ENCODE data around the gene LILRB2. TPM values are rescaled to one million over a fixed set of nuclear protein-coding genes. Genes with fewer than 3 reads are reported as not detected.
"Not testable (repeated sequence)": the region's sequence is repeated elsewhere in the genome, so short reads cannot be mapped to it uniquely, and the experiment has no call there.

Gene LILRB2
- total RNA-seq, 6 experiments from 2014 or later: not detected

GRCh38 chr19:54287456-54287855 is 6.5 kb upstream of the LILRB2 start:
- no peaks in the 10 kb centered on the region for H3K36me3 Mint-ChIP-seq (ENCODE audit: low read depth)
- no peaks in the 10 kb centered on the region for H3K9me3 Mint-ChIP-seq
- H3K27me3 Mint-ChIP-seq (ENCODE audit: insufficient read depth): peaks cover 20% of the 10 kb centered on the region
- DNase-seq: peak; percentile 61
- peak overlapping the region; percentile 20 for H3K27ac Mint-ChIP-seq
- TF ChIP-seq CTCF (IDR thresholded peaks at IDR 0.05): no peak
- H3K4me1 Mint-ChIP-seq (ENCODE audit: low read depth): peaks cover 41% of the 10 kb centered on the region
- H3K4me3 Mint-ChIP-seq: peak overlapping the region; percentile 61

- H3K9me3 Mint-ChIP-seq; H3K36me3 Mint-ChIP-seq (ENCODE audit: low read depth); H3K27ac Mint-ChIP-seq; DNase-seq; H3K4me3 Mint-ChIP-seq: not testable (repeated sequence)
- peaks cover 23% of the 10 kb centered on the region for H3K27me3 Mint-ChIP-seq (ENCODE audit: insufficient read depth)
- H3K4me1 Mint-ChIP-seq (ENCODE audit: low read depth): peaks cover 41% of the 10 kb centered on the region
These were observed 5.4 kb upstream of the LILRB2 start for GRCh38 chr19:54286283-54286682.

- not testable (repeated sequence) for H3K36me3 Mint-ChIP-seq (ENCODE audit: low read depth); H3K9me3 Mint-ChIP-seq; H3K4me3 Mint-ChIP-seq; H3K27ac Mint-ChIP-seq; DNase-seq
- Mint-ChIP-seq H3K27me3 (ENCODE audit: insufficient read depth) (peaks cover 24% of the 10 kb centered on the region), H3K4me1 (ENCODE audit: low read depth) (peaks cover 41% of the 10 kb centered on the region)
These were observed 4.6 kb upstream of the LILRB2 start for GRCh38 chr19:54285427-54286056.

- Mint-ChIP-seq H3K4me3 (no peak overlapping the region), H3K36me3 (ENCODE audit: low read depth) (no peaks in the 10 kb centered on the region), H3K9me3 (no peaks in the 10 kb centered on the region), H3K27ac (no peak overlapping the region), H3K4me1 (ENCODE audit: low read depth) (peaks cover 28% of the 10 kb centered on the region), H3K27me3 (ENCODE audit: insufficient read depth) (peaks cover 38% of the 10 kb centered on the region)
- TF ChIP-seq CTCF (IDR thresholded peaks at IDR 0.05): no peak
- DNase-seq: no peak
These were observed 2.0 kb upstream of the LILRB2 start for GRCh38 chr19:54282686-54283470.

- not testable (repeated sequence) for DNase-seq; H3K36me3 Mint-ChIP-seq (ENCODE audit: low read depth); H3K9me3 Mint-ChIP-seq; H3K27ac Mint-ChIP-seq; H3K4me3 Mint-ChIP-seq
- Mint-ChIP-seq H3K4me1 (ENCODE audit: low read depth) (peaks cover 16% of the 10 kb centered on the region), H3K27me3 (ENCODE audit: insufficient read depth) (peaks cover 35% of the 10 kb centered on the region)
These were observed 792 bp upstream of the LILRB2 start for GRCh38 chr19:54281729-54282075.

- Mint-ChIP-seq H3K27me3 (ENCODE audit: insufficient read depth) (peaks cover 39% of the 10 kb centered on the region), H3K4me1 (ENCODE audit: low read depth) (peaks cover 14% of the 10 kb centered on the region)
- H3K4me3 Mint-ChIP-seq: not testable (repeated sequence)
These were observed 469 bp downstream of the LILRB2 start for GRCh38 chr19:54280441-54280840.

GRCh38 chr19:54280025-54280424 is 885 bp downstream of the LILRB2 start:
- not testable (repeated sequence) for DNase-seq; H3K4me3 Mint-ChIP-seq; H3K36me3 Mint-ChIP-seq (ENCODE audit: low read depth); H3K27ac Mint-ChIP-seq; H3K9me3 Mint-ChIP-seq
- peaks cover 14% of the 10 kb centered on the region for H3K4me1 Mint-ChIP-seq (ENCODE audit: low read depth)
- peaks cover 39% of the 10 kb centered on the region for H3K27me3 Mint-ChIP-seq (ENCODE audit: insufficient read depth)

More at GRCh38 chr19:54280441-54280840, 469 bp downstream of the LILRB2 start:
- not testable (repeated sequence) for DNase-seq; H3K27ac Mint-ChIP-seq; H3K36me3 Mint-ChIP-seq (ENCODE audit: low read depth); H3K9me3 Mint-ChIP-seq

GRCh38 chr19:54279406-54279962 is 1.4 kb downstream of the LILRB2 start:
- Mint-ChIP-seq H3K4me1 (ENCODE audit: low read depth) (peaks cover 9% of the 10 kb centered on the region), H3K27ac (no peak overlapping the region), H3K4me3 (no peak overlapping the region), H3K9me3 (no peaks in the 10 kb centered on the region), H3K36me3 (ENCODE audit: low read depth) (no peaks in the 10 kb centered on the region), H3K27me3 (ENCODE audit: insufficient read depth) (peaks cover 43% of the 10 kb centered on the region)
- no peak for TF ChIP-seq CTCF (IDR thresholded peaks at IDR 0.05)
- no peak for DNase-seq

- H3K4me1 Mint-ChIP-seq (ENCODE audit: low read depth); DNase-seq; H3K36me3 Mint-ChIP-seq (ENCODE audit: low read depth); H3K4me3 Mint-ChIP-seq; H3K9me3 Mint-ChIP-seq; H3K27ac Mint-ChIP-seq: not testable (repeated sequence)
- H3K27me3 Mint-ChIP-seq (ENCODE audit: insufficient read depth): peaks cover 48% of the 10 kb centered on the region
These were observed 2.2 kb downstream of the LILRB2 start for GRCh38 chr19:54278571-54279195.

- H3K4me3 Mint-ChIP-seq; H3K36me3 Mint-ChIP-seq (ENCODE audit: low read depth); DNase-seq; H3K27ac Mint-ChIP-seq; H3K9me3 Mint-ChIP-seq; H3K4me1 Mint-ChIP-seq (ENCODE audit: low read depth): not testable (repeated sequence)
- peaks cover 47% of the 10 kb centered on the region for H3K27me3 Mint-ChIP-seq (ENCODE audit: insufficient read depth)
These were observed 2.9 kb downstream of the LILRB2 start for GRCh38 chr19:54278056-54278455.

All from HFFc6 (cell line).